ENCODE data around the gene WBP1.

DNA sequence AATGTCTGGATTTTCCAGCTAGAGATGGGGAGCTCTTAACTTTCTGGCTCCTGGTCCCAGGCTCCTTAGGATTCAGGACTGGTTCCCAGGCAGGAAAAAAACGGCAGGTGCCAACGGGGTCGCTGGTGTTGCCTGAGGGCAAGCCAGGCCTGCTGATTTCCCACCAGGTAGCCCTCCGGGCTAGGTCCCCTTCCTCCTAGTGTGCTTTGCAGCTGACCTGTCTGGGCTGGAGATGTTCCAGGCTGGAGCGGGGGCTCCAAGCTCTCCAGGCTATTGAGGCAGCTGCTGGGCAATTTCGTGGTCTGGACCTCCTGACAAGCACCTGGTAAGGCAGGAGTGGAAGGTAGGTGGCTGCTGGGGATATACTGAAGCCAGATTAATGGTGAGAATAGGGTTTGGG is 16.2 kb downstream of the WBP1 start:
- TF ChIP-seq TCF7 (CRISPR knock-in tag; IDR thresholded peaks at IDR 0.05; ENCODE audit: low read depth), result no peak
- no peak for TF ChIP-seq ZNF121 (CRISPR knock-in tag; IDR thresholded peaks at IDR 0.05)
